Muscle of leg (tissue), 11 donors: ENCODE measurements around the gene HK2. TPM values are rescaled to one million over a fixed set of nuclear protein-coding genes. Genes with fewer than 3 reads are reported as not detected.

Experiments
- DNase-seq: peaks from one replicate; pipeline ENCODE4 v3.0.0; 2013
- H3K27ac ChIP-seq: one replicate; pipeline ENCODE4 v1.5.1; 2013; ENCODE audit warnings: mild to moderate bottlenecking, low read length, control low read depth
- H3K27me3 ChIP-seq: one replicate; pipeline ENCODE4 v1.6.1; 2013; ENCODE audit warnings: low read length; ENCODE audit not compliant: control insufficient read depth, insufficient read depth
- H3K36me3 ChIP-seq: one replicate; pipeline ENCODE4 v1.6.1; 2013; ENCODE audit warnings: low read length; ENCODE audit not compliant: control insufficient read depth, insufficient read depth
- H3K4me1 ChIP-seq: one replicate; pipeline ENCODE4 v1.6.1; 2013; ENCODE audit warnings: low read length; ENCODE audit not compliant: control insufficient read depth, insufficient read depth
- H3K4me3 ChIP-seq: one replicate; pipeline ENCODE4 v1.5.1; 2013; ENCODE audit warnings: low read length, control low read depth
- H3K9me3 ChIP-seq: replicated peaks from 2 replicates; pipeline ENCODE4 v1.6.1; 2013; ENCODE audit warnings: low read depth, low read length; ENCODE audit not compliant: control insufficient read depth
- WGBS: methylation state at CpG from one replicate; pipeline ENCODE4 v1.1.5; 2013; ENCODE audit warnings: missing lambda C conversion rate; ENCODE audit not compliant: insufficient coverage; 5-methylcytosine and 5-hydroxymethylcytosine counted together
- polyA plus RNA-seq, 8 donors: library from polyadenylated mRNA; unstranded; fragments of 120-200 nt; gene quantifications; one replicate each; pipeline versions ENCODE4 v1.2.1 to v1.2.3, GENCODE V29; 2013; ENCODE audit warnings: inconsistent platforms in 1 of 8, low replicate concordance in 1 of 8; ENCODE audit not compliant: insufficient read length in 8 of 8, insufficient read depth in 1 of 8
- total RNA-seq: library from RNA; stranded (reverse); fragments of 120-200 nt; gene quantifications from one replicate; pipeline ENCODE4 v1.2.4, GENCODE V29; 2013

The HK2 gene
- total and polyA plus RNA-seq, 9 donors: 3.3 to 8.6 (median 6.1) TPM

GRCh38 chr2:74834792-74835755 is 1.1 kb downstream of the HK2 start:
- WGBS: under 1% methylated on average over 62 of the region's 87 CpGs
- no peaks in the 10 kb centered on the region for H3K9me3 ChIP-seq
- DNase-seq: peak; percentile 78
- no peaks in the 10 kb centered on the region for H3K36me3 ChIP-seq
- peaks cover 7% of the 10 kb centered on the region for H3K27me3 ChIP-seq
- peak overlapping the region; percentile 71 for H3K4me3 ChIP-seq
- H3K27ac ChIP-seq: peak overlapping the region; percentile 51
- H3K4me1 ChIP-seq: peaks cover 20% of the 10 kb centered on the region

- Histone ChIP-seq H3K9me3 (no peaks in the 10 kb centered on the region), H3K27me3 (peaks cover 7% of the 10 kb centered on the region), H3K4me1 (peaks cover 20% of the 10 kb centered on the region), H3K27ac (peak overlapping the region; percentile 51), H3K4me3 (peak overlapping the region; percentile 71), H3K36me3 (no peaks in the 10 kb centered on the region)
- peak; percentile 48 for DNase-seq
- 0% methylated on average over 1 of the region's 15 CpGs for WGBS
Measured at GRCh38 chr2:74835831-74836674, 2.1 kb downstream of the HK2 start.

GRCh38 chr2:74836675-74837401 is 2.9 kb downstream of the HK2 start:
- Histone ChIP-seq H3K27me3 (peaks cover 7% of the 10 kb centered on the region), H3K9me3 (no peaks in the 10 kb centered on the region), H3K27ac (no peak overlapping the region), H3K4me3 (no peak overlapping the region), H3K4me1 (peaks cover 20% of the 10 kb centered on the region), H3K36me3 (no peaks in the 10 kb centered on the region)
- 64% methylated on average over 6 of the region's 9 CpGs for WGBS
- DNase-seq: no peak

GRCh38 chr2:74841641-74842040 is 7.7 kb downstream of the HK2 start:
- Histone ChIP-seq H3K36me3 (no peaks in the 10 kb centered on the region), H3K27me3 (no peaks in the 10 kb centered on the region), H3K4me3 (no peak overlapping the region), H3K9me3 (no peaks in the 10 kb centered on the region), H3K27ac (no peak overlapping the region), H3K4me1 (peaks cover 15% of the 10 kb centered on the region)
- DNase-seq: no peak
- WGBS: 86% methylated on average over 1 of the region's 2 CpGs

GRCh38 chr2:74843433-74843832 is 9.5 kb downstream of the HK2 start:
- Histone ChIP-seq H3K4me3 (no peak overlapping the region), H3K27ac (no peak overlapping the region), H3K9me3 (no peaks in the 10 kb centered on the region), H3K27me3 (no peaks in the 10 kb centered on the region), H3K36me3 (no peaks in the 10 kb centered on the region), H3K4me1 (peaks cover 15% of the 10 kb centered on the region)
- no peak for DNase-seq
- 39% methylated on average over 2 of the region's 3 CpGs for WGBS

- no peak overlapping the region for H3K4me3 ChIP-seq
- no peaks in the 10 kb centered on the region for H3K9me3 ChIP-seq
- no peaks in the 10 kb centered on the region for H3K27me3 ChIP-seq
- DNase-seq: peak; percentile 51
- no peak overlapping the region for H3K27ac ChIP-seq
- H3K4me1 ChIP-seq: peaks cover 15% of the 10 kb centered on the region
- no peaks in the 10 kb centered on the region for H3K36me3 ChIP-seq
Measured at GRCh38 chr2:74843899-74844298, 10.0 kb downstream of the HK2 start.

GRCh38 chr2:74844752-74845151 is 10.8 kb downstream of the HK2 start:
- H3K4me3 ChIP-seq: no peak overlapping the region
- WGBS: no CpG with 5 or more reads among the region's 4 CpGs
- no peak overlapping the region for H3K27ac ChIP-seq
- H3K36me3 ChIP-seq: no peaks in the 10 kb centered on the region
- DNase-seq: no peak
- no peaks in the 10 kb centered on the region for H3K9me3 ChIP-seq
- H3K27me3 ChIP-seq: no peaks in the 10 kb centered on the region
- H3K4me1 ChIP-seq: peaks cover 15% of the 10 kb centered on the region

- H3K4me3 ChIP-seq: no peak overlapping the region
- H3K4me1 ChIP-seq: peaks cover 15% of the 10 kb centered on the region
Measured at GRCh38 chr2:74845217-74845751, 11.4 kb downstream of the HK2 start.

GRCh38 chr2:74845991-74846390 is 12.1 kb downstream of the HK2 start:
- DNase-seq: no peak
- no peak overlapping the region for H3K4me3 ChIP-seq
- no peaks in the 10 kb centered on the region for H3K9me3 ChIP-seq
- H3K27me3 ChIP-seq: no peaks in the 10 kb centered on the region
- no CpG with 5 or more reads among the region's 2 CpGs for WGBS
- H3K36me3 ChIP-seq: no peaks in the 10 kb centered on the region
- peaks cover 19% of the 10 kb centered on the region for H3K4me1 ChIP-seq
- H3K27ac ChIP-seq: no peak overlapping the region

More at GRCh38 chr2:74845217-74845751, 11.4 kb downstream of the HK2 start:
- peak; percentile 78 for DNase-seq
- Histone ChIP-seq H3K27ac (no peak overlapping the region), H3K27me3 (no peaks in the 10 kb centered on the region), H3K9me3 (no peaks in the 10 kb centered on the region), H3K36me3 (no peaks in the 10 kb centered on the region)
- 29% methylated on average over 8 of the region's 8 CpGs for WGBS
